ENCODE data around the gene SIRPA.

Gene SIRPA

DNA sequence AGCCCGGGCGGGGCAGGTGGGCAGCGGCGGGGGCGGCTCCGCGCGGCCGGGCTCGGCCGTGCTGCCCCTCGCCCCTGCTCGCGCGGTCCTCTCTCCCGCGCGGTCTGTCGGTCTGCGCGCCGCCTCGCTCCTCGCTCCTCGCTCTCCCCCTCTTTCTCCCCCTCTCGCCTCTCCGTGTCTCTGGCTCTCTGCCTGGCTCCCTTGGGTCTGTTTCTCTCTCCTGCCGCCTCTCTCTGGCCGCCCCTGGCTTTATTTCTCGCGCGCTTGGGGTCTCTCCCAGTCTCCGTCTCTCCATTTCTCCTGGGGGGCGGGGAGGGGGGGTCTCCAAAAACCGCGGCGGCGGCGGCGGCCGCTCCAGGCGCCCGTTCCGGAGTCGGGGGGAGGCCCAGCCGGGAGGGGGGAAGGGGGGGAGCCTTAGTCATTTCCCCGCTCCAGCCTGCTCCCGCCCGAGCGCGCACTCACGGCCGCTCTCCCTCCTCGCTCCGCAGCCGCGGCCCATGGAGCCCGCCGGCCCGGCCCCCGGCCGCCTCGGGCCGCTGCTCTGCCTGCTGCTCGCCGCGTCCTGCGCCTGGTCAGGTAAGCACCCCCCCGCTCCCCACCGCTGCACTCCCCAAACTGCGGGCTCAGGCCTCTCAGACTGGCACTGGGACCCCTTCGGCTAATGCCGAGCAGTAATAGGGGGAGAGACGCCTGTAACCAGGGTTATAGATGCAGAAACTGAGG lies at the start of gene SIRPA:
SIRPA (plus strand) TSS at position 457 of the 723 bp plus-strand sequence; CDS start at position 498, 41 bp downstream.
- DNase-seq, result no peak

DNA sequence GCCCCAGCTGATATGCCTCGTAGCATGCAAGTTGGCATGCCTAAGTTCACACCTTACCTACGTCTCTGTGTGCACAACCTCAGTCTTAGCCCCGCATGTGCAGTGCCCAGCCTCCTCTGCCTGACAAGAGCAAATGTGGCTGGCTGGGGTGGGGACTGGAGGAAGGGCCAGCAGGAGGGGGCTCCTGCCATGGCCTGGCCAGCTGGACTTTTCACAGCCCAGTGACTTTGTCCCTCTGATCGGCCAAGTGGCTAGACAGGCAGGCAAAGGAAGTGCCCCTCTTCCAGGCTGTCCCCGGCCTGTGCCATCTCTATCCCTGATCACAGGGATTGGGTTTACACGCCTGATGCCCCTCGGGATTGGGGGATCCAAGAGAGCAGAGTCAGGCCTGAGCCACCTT lies 49.5 kb upstream of the SIRPA start:
- no peak for DNase-seq

DNA sequence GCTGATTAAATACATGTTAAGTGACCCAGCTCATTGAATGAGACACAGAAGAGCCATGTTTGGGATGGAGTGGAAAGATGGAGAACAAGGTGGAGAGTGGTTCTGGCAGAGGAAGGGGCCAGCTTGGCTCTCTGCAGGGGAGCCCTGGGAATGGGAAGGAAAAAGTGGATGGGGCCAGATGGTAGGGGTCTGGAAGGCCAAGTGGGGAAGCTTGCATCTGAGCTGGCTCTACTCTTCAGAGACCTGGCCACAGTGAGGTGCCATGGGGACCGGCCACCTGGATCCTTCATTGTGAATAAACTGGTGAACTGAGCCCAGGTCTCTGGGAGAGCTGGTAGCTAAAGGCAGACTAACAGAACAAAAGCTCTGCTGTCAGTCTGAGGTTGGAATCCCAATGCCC lies 48.9 kb upstream of the SIRPA start:
- no peak for DNase-seq

DNA sequence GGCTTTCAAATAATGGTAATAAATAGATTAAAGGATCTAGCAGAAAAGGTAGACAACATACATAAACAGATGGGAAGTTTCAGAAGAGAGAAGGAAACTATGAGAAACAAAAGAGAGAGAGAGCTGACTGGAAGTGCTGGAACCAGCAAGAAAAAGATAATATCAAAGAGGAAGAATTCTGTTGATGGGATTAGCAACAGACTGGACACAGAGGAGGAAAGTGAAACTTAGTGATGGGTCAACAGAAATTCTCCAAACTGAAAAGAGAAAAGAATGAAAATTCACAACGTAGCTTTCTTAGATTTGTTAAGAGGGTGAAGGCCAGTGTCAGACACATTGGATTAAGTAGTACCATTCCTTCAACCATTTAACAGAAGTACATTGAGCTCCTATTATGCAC lies 48.3 kb upstream of the SIRPA start:
- DNase-seq, result no peak

DNA sequence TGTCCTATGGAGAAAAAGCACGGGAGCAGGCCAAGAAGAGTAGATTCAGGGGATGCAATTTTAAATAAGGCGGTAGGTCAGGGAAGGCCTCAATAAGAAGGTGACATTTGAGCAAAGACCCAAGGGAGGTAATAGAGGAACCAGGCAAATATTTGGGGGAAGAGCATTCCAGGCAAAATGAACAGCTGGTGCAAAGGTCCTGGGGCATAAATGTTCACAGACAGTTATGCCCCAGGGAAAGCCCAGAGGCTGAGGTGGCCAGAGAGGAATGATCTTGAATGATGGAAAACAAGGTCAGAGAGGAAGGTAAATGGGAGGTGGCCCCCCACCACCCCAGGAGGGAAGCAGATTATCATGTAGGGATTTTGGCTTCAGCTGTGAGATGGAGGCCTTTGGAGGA lies 47.4 kb upstream of the SIRPA start:
- DNase-seq, result no peak

DNA sequence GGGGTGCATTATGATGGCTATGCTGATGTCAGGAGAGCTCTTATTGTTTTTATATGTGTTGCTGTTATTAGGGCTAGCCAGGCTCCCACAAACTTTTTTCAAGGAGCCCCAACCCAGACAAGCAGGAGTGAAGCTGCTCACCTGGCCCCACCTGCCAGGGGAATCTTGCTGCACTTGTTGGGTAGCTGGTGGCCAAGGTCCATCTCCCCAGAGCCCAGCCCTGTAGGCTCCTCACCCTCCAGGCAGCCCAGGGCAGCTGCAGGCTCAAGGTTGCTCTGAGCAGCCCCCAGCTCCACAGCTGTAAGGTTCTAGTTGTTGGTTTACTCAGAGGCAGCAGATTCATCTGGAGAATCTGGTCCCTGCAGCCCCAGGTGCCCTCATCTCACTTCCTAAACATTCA lies 46.8 kb upstream of the SIRPA start:
- DNase-seq, result no peak

DNA sequence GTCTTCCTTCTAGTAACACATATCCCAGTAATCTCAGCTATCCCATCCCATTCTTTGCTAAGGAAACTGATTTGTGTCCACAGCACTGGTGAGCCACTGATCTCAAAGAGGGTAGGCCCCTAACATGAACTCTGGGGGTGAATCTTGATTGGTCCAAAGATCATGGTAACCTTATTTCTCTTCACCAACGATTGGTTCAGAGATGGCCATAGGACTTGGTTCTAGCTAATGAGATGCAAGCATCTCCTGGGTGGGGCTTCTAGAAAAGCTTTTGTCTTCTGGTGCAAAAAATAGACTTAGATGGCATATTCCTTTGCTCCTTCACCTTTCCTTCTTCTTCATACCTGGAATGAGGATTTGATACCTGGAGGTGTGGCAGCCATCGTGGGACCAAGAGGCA lies 43.8 kb upstream of the SIRPA start:
- DNase-seq, result no peak

DNA sequence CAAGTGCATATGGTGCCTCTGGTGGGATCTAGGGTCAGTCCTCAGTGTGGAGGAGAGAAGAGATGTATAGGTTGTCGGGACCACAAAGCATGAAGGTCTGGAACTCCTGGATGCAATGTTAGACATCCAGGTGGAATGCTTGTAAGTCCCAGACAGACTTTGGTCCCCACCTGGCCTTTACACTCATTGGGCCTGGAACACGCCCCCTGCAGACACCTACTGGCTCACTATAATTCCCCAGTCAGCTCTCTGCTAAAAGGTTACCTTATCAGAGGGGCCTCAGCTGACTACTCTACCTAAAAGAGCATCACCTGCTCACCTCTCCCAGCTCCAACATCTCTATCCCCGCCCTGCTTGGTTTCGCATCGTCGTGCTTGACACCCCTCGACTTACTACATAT lies 41.7 kb upstream of the SIRPA start:
- DNase-seq, result no peak

DNA sequence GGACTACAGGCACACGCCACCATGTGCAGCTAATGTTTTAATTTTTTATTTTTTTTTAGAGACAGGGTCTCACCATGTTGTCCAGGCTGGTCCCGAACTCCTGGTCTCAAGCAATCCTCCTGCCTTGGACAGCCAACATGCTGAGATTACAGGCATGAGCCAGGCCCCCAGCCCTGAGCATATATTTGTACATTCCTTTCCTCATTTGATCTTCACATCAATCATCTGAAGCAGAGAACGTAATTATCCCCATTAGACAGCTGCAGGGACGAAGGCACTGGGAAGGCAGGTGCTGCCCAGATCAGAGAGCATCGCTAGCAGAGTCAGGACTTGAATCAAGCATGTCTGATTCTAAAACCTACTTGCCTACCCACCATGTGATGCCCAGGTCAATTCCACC lies 41.0 kb upstream of the SIRPA start:
- no peak for DNase-seq

DNA sequence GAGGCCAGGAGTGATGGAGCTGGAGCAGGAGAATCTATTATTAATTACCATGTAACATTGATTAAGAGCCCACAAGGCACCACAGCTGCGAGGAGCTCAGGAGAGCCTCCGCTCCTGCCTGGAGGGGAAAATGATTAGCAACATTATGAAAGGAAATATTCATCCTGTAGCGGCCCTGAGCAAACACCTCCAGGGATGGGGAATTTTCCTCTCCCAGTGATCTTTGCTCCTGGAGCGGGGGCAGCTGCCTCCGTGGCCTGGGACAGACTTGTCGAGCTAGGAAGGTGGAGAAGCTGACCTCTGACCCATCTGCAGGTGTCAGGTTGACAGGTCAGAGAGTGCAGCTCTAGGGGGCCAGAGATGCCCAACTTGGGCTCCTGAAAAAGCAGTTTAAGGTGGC lies 40.1 kb upstream of the SIRPA start:
- DNase-seq, result no peak

DNA sequence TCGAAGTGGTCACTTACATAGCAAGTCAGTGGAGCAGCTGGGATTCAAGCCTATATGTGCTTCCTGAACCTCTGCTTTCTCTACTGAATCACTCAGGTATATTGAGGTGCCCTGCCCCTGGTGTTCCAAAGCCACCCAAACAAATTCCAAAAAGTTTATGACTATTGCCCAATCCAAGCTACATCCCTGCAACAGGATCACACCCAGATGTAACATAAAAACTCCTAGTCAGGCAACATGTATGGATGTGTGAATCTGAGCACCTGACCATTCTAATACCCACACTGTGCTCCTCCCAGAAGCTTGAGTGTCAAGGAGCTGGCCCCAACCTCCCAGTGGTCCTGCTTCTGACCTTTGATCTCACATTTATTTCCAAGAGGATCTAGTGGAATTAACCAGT lies 39.5 kb upstream of the SIRPA start:
- no peak for DNase-seq

DNA sequence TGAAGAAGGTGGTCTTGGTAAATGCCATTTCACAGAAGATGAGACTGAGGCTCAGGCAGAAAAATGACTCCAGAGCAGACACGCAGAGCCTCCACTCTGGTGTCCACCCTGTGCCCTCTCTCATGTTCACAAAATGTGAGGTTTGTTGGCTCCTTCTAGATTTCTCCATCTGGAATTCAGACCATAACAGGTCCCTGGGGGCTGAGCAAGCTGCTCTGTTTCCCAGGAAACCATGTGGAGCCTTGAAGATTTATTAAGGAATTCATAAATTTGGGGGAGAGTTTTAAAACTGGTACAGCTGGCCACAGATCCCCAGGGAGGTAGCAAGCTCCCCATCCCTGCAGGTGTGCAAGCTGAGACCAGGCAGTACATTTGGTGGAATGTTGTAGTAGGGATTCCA lies 38.8 kb upstream of the SIRPA start:
- DNase-seq, result no peak

DNA sequence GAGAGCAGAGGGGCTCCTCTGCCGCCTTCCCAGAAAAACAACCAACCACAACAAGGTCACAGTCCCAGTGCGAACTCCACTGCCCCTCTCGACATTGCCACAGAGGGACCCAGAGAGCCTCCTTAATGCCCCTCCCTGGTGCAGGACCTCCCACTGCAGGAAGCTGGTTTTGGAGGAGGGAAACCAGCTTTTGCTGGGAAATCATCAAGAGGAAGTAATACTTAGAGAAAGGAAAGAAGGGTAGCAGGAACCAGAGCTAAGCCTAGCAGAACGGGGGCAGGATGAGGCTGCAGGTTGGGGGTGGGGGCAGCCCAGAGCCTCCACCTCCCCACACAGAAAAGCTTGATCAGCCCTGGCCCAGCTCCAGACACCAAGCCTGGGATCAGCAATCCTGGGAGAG lies 37.7 kb upstream of the SIRPA start:
- DNase-seq, result no peak

DNA sequence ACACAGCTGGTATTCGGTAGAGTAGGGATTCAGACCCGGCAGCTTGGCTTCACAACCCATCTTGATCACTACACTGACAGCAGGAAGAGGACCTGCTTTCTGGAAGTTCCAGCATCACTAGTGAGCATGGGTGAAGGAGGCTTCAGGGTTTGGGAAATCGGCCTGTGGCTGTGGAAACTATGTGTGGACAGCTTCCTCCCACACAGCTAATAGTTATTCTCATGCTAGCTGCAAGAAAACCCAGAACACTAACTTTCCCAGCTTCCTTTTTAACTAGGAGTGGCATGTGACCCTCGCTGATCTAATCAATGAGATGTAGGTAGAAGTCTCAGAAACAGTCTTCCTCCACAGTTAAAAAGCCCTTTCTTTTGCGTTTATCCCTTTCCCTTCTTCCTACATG lies 36.3 kb upstream of the SIRPA start:
- DNase-seq, result no peak

DNA sequence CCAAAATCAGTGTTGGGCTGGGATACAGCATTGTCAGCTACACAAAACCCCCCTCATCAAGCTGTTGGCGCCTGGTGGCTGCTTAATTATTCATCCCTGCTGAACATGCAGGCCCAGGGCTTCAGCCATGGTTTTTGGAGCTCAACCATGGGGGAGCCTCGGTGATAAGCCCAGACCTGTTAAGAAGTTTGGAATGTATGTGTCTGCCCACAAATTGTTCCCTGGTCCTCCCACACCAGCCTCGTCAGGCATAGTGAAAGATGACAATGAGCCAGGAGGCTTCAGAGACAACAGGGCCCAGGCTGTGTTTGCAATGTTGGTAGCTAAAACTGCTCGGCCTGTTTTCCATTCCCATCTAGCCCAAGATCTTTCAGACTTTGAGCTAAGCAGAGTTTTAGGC lies 34.8 kb upstream of the SIRPA start:
- no peak for DNase-seq

DNA sequence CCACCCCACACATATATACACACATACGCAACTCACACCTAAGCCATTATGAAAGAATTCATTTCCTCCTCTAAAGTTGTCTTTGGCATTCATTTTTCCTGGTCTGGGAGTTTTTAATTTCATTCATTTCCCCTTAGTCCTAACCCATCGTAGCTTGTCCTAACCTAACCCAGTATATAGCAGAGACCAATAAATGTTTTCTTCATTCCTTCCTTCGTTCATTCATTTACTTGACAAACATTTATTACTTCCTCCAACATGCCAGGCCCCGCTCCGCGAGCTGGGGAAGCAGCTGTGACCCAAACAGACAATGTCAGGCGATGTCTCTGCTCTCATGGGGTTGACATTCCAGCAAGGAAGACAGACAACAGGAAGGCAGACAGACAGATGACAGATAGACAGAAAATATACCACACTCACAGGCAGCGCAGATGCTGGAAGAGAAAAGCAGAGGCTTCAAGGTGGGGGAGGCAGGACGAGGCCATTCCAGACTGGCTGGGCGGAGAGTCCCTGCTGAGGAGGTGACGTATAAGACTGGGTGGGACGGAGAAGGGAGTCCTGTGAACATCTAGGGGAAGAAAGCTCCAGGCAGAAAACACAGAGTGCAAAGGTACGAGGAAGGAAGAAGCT lies 33.7 kb upstream of the SIRPA start:
- DNase-seq, result no peak

DNA sequence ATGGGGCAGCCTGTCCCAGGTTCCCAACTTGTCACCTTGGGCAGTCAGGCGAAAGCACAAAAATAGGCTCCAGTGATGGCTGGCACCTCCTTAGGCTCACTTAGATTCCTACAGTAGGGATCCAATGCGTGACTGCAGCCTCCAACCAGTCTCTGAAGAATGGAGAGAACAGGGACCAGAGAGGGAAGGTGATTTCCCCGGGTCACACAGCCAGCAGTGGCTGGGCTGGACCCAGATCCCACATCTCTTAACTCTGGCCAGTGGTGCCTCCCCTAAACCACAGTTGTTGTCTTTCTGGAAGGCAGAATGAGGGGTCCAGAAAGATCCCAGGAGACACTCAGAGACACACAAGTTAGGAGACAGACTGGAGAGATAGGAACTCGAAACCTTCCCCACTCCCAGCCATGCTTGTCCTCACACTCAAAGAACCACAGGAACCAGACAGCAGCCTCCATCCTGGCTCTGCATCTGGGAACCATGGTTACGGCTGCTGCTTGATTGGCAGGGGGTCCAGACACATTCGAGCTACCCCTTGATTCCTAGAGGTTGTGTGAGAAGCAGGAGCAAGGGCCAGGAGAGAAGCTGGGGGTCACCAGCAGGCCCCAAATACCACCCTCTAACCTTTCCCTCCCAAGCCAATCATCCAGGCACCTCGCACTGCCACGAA lies 33.1 kb upstream of the SIRPA start:
- no peak for DNase-seq

DNA sequence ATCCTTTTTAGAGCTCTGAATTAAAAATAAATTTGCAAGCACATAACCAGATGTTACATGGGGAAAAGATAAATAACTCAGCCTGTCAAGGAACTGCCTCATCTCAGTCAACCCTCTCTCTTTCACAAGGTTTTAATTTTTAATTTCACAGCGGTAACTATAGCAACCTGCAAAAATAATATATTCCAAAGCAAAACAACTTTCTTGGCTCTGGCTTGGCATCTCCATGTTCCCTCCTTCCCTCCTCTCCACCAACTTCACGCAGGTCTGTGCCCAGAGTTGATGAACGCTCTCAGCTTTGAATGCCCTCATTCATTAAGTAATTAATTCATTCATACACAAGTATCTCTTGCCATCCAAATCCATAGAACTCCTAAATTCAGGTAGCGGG lies 32.5 kb upstream of the SIRPA start:
- DNase-seq, result no peak

DNA sequence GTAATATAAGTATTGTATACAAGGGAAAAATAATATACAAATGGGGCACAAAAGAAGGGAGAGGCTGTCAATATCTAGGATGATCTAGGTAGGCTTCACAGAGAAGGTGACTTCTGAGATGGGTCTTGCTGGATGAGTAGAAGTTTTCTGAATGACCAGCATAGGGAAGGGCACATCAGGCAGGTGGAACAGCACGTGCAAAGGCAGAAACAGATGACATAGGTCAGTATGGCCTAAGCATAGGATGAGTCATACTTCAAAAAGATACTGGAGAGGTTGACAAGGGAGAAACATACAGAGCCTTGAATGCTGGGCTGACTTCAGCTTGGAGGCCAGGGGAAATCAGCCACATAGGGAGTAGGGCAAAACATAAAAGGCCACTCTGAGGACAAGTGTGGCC lies 31.9 kb upstream of the SIRPA start:
- no peak for DNase-seq

DNA sequence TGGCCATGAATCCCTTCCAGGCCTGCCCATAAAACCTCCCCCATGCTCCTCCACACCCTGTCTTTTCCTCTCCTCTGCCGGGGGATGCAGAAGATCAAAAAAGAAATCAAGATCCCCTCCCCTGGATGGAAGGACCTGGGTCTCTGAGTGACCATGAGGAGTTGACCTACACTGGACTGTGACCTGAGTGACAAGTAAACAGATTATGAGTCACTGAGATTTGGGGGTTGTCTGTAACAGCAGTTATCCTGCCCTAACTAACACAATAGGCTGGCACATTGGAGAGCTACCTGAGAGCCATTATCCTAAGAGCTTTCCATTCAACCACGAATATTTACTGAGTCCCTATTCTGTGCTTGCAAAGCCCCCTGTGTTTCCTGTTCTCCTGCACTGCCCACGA lies 28.4 kb upstream of the SIRPA start:
- no peak for DNase-seq

DNA sequence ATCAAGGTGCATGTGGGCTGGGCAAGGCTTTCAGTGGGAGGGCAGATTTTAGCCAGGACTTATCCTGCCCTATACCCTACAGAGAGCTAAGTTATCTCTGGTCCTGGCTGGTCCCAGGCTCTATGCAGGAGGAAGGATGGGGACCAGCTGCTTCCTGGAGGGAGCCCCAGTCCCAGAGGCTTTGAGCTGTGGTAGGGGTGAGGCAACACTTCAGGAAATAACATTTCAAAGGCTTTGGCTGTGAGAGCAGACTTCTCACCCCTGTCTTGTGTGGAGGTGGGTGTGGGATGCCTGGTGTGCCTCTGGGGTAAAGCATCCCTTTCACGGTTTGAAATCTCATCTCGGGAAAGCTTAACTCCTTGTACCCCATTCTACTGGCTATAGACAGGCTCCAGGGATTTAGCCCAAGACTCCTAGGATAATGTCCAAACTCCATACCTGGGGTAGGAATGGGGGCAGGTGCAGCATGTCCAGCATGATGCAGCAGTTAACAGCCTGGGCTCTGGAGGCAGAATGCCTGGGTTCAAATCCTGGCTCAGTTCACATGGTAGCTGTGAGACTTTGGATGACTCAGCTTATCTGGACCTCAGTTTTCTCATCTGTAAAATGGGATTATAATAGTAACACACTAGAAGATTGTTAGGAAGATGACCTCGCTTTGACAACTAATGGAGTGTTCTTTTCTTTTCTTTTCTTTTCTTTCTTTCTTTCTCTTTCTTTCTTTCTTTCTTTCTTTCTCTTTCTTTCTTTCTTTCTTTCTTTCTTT lies 27.5 kb upstream of the SIRPA start:
- no peak for DNase-seq

DNA sequence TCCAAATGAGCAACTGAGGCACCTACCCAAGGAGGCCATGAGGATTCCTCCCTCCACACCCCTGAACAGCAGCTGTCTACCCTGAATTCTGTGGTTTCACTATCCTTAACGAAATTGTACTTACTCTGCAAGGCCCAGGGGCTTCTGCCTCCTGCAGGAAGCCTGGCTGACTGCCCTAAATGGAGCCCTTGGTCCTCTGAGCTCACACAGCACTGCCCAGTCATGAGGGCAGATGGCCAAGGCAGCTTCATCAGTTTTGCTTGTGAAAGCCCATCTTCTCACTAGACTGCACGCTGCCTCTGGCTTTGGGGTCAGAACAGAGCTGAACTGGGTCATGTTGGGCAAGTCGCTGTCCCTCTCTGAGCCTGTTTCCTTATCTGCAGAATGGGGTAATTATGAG lies 26.4 kb upstream of the SIRPA start:
- no peak for DNase-seq

DNA sequence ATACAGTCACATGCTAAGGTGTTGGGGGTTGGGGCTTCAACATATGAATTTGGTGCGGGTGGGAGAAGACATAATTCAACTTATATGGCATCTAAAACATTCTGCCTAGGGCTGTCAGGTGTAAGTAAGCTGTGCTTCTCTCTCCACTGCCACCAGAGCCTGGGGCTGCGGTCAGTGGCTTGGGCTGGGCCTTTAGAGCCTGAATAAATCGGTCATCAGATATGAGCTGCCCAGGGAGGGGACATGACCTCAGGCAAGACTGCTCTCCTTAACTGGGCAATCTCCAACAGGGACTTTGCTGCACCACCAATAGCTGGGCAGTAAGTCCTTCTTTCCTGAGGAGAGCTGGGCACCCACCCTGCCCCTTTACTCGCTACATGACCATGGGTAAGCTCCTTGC lies 24.9 kb upstream of the SIRPA start:
- DNase-seq, result no peak

Measured in activated CD4-positive, alpha-beta T cell treated with anti-CD3 and anti-CD28 coated beads for 1 hour (primary cell).